GM23338 (cell line): ENCODE data around the gene BCL2. TPM values are rescaled to one million over a fixed set of nuclear protein-coding genes. Genes with fewer than 3 reads are reported as not detected.

Experiments used
- ATAC-seq: fragments of 200-7000 bp; cut with Tn5 transposase; 3 replicates; pipeline ENCODE4 v1.9.1; 2020
- DNase-seq: peaks from one replicate; pipeline ENCODE4 v3.0.0-alpha.2; 2015; ENCODE audit warnings: low spot score
- H2AFZ ChIP-seq: fragments of 200-600 bp; sonication (generic); 2 replicates; pipeline ENCODE4 v1.8.0; 2016; ENCODE audit warnings: antibody characterized with exemption, mild to moderate bottlenecking, moderate library complexity
- H3F3A ChIP-seq: fragments of 200-600 bp; sonication (generic); replicated peaks from 2 replicates; pipeline ENCODE4 v1.8.0; 2017; ENCODE audit warnings: antibody characterized with exemption, mixed run types, low read depth
- H3K27ac ChIP-seq: fragments of 200-600 bp; sonication (generic); 2 replicates; pipeline ENCODE4 v1.6.1; 2016; ENCODE audit warnings: low read depth
- H3K27me3 ChIP-seq: fragments of 200-600 bp; sonication (generic); 2 replicates; pipeline ENCODE4 v1.8.0; 2016; ENCODE audit warnings: mild to moderate bottlenecking, mixed run types, moderate library complexity; ENCODE audit not compliant: insufficient read depth
- H3K36me3 ChIP-seq: fragments of 200-600 bp; sonication (generic); 2 replicates; pipeline ENCODE4 v1.8.0; 2016; ENCODE audit warnings: mild to moderate bottlenecking; ENCODE audit not compliant: insufficient read depth
- H3K4me1 ChIP-seq: fragments of 200-600 bp; sonication (generic); 2 replicates; pipeline ENCODE4 v1.8.0; 2016; ENCODE audit warnings: mild to moderate bottlenecking, moderate library complexity; ENCODE audit not compliant: insufficient read depth
- H3K4me2 ChIP-seq: fragments of 200-600 bp; sonication (generic); 2 replicates; pipeline ENCODE4 v1.7.1; 2017; ENCODE audit warnings: mixed run types
- H3K4me3 ChIP-seq: fragments of 200-600 bp; sonication (generic); 2 replicates; pipeline ENCODE4 v1.6.1; 2016; ENCODE audit warnings: mixed run types
- H3K79me2 ChIP-seq: fragments of 200-600 bp; sonication (generic); replicated peaks from 2 replicates; pipeline ENCODE4 v1.8.0; 2017; ENCODE audit warnings: mild to moderate bottlenecking; ENCODE audit not compliant: insufficient read depth
- H3K9me2 ChIP-seq: fragments of 200-600 bp; sonication (generic); 2 replicates; pipeline ENCODE4 v1.8.0; 2017; ENCODE audit not compliant: insufficient read depth
- H4K20me1 ChIP-seq: fragments of 200-600 bp; sonication (generic); replicated peaks from 2 replicates; pipeline ENCODE4 v1.8.0; 2017; ENCODE audit warnings: mild to moderate bottlenecking; ENCODE audit not compliant: insufficient read depth
- H3K27ac Mint-ChIP-seq: 2 replicates; pipeline ENCODE4 v1.8.0; 2020; ENCODE audit warnings: inconsistent platforms, mild to moderate bottlenecking, moderate library complexity, mixed read lengths
- H3K27me3 Mint-ChIP-seq: 3 replicates; pipeline ENCODE4 v1.8.0; 2022; ENCODE audit warnings: low read depth, mild to moderate bottlenecking, moderate library complexity, mixed read lengths, inconsistent platforms; ENCODE audit not compliant: insufficient read depth, poor library complexity
- H3K36me3 Mint-ChIP-seq: 3 replicates; pipeline ENCODE4 v1.8.0; 2021; ENCODE audit warnings: low read depth, mild to moderate bottlenecking, inconsistent platforms, moderate library complexity, mixed read lengths
- H3K4me1 Mint-ChIP-seq: 3 replicates; pipeline ENCODE4 v1.8.0; 2020; ENCODE audit warnings: mild to moderate bottlenecking, inconsistent platforms, mixed read lengths
- H3K4me3 Mint-ChIP-seq: 3 replicates; pipeline ENCODE4 v1.8.0; 2021; ENCODE audit warnings: moderate library complexity, mild to moderate bottlenecking, inconsistent platforms, mixed read lengths
- H3K9me3 Mint-ChIP-seq: 3 replicates; pipeline ENCODE4 v1.8.0; 2020; ENCODE audit warnings: moderate library complexity, mild to moderate bottlenecking, inconsistent platforms, mixed read lengths
- CREB1 ChIP-seq: fragments of 250-450 bp; sonication (Bioruptor Pico); IDR thresholded peaks from 2 replicates; pipeline ENCODE4 v1.5.0; 2020; ENCODE audit warnings: low read depth, mild to moderate bottlenecking, moderate library complexity
- CTCF ChIP-seq, 2 experiments: fragments of 200-600 bp in 1 of 2; sonication (generic) in 1 of 2; conservative IDR thresholded peaks; 2 replicates each; pipeline versions ENCODE4 v1.5.1 to v1.6.1; 2016 to 2017; ENCODE audit warnings: antibody characterized with exemption in 2 of 2, low read depth in 2 of 2, mild to moderate bottlenecking in 2 of 2, moderate library complexity in 1 of 2
- EZH2 ChIP-seq: fragments of 200-600 bp; sonication (generic); IDR thresholded peaks from one replicate; pipeline ENCODE4 v1.8.0; 2017; ENCODE audit warnings: antibody characterized with exemption, mild to moderate bottlenecking, low read depth; ENCODE audit not compliant: unreplicated experiment
- EZH2phosphoT487 ChIP-seq: fragments of 200-600 bp; sonication (generic); IDR thresholded peaks from one replicate; pipeline ENCODE4 v1.8.1; 2018; ENCODE audit warnings: antibody characterized with exemption; ENCODE audit not compliant: unreplicated experiment
- JUNB ChIP-seq: IDR thresholded peaks from one replicate; pipeline ENCODE4 v1.6.1; 2016; ENCODE audit warnings: antibody characterized with exemption; ENCODE audit not compliant: unreplicated experiment
- NANOG ChIP-seq: IDR thresholded peaks from 2 replicates; pipeline ENCODE4 v1.6.1; 2016; ENCODE audit warnings: antibody characterized with exemption, borderline replicate concordance
- POLR2AphosphoS5 ChIP-seq: IDR thresholded peaks from 2 replicates; pipeline ENCODE4 v1.6.1; 2016; ENCODE audit warnings: antibody characterized with exemption, low read depth
- REST ChIP-seq: IDR thresholded peaks from one replicate; pipeline ENCODE4 v1.6.1; 2018; ENCODE audit warnings: antibody characterized with exemption; ENCODE audit not compliant: unreplicated experiment
- STAT1 ChIP-seq: IDR thresholded peaks from one replicate; pipeline ENCODE4 v1.6.1; 2016; ENCODE audit warnings: antibody characterized with exemption; ENCODE audit not compliant: unreplicated experiment
- ZNF114 ChIP-seq: fragments of 250-450 bp; sonication (Bioruptor Pico); IDR thresholded peaks from 2 replicates; pipeline ENCODE4 v1.5.0; 2020; ENCODE audit warnings: mild to moderate bottlenecking, moderate library complexity
- ZNF331 ChIP-seq: fragments of 250-450 bp; sonication (Bioruptor Pico); IDR thresholded peaks from 2 replicates; pipeline ENCODE4 v1.5.0; 2020; ENCODE audit warnings: low read depth, mild to moderate bottlenecking, moderate library complexity
- polyA plus RNA-seq: library from polyadenylated mRNA; unstranded; fragments of >200 nt; fragmentation: Nextera tagmentation; extraction: Ambion mirVana; gene quantifications from 2 replicates; pipeline ENCODE4 v1.2.1, GENCODE V29; 2016
- total RNA-seq: library from RNA; depleted of rRNA; stranded (reverse); fragments of >200 nt; shearing (Covaris generic); gene quantifications from 2 replicates; pipeline ENCODE4 v1.2.3, GENCODE V29; 2014
- TF ChIP-seq, protein P1 (sequence below): fragments of 250-450 bp; sonication (Bioruptor Pico); IDR thresholded peaks from 2 replicates; pipeline ENCODE4 v1.5.0; 2020; ENCODE audit warnings: mild to moderate bottlenecking, moderate library complexity
- TF ChIP-seq, protein P2 (sequence below): IDR thresholded peaks from 2 replicates; pipeline ENCODE4 v1.6.1; 2016; ENCODE audit warnings: antibody characterized with exemption

The BCL2 gene
- total and polyA plus RNA-seq, 2 experiments from 2014 or later = 1.2 to 4.0 TPM

DNA sequence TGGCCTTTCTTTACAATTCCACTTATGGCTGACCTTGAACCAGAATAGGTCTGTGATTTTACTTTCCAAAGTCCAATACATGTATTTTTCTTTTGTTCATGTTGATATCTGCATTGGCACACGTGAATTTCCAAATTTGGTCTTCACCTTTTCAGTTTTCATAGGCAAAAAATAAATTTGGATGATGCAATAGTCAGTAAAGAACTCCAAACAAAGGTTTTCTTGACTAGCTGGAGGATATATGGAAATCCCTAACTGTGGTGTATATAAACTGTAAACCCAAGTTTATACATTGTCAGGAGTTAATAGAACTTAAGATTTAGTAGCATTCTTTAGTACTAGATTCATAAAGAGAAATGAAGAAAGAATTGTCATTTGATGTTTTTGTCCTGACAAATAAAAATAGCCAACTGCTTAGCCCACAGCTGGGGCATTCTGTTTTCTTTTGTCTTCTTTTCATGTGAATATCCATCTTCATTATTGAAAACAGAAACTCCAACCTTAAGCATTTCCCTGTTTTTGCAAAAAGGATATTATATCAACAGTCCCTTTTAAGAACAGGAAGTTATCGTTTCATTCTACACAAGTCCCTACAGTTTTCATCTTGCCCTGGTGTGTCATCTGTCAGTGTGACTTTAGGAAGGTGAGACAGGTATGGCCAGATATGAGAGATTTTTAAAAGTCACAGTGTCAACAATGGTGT, 132.9 kb downstream of the BCL2 start:
- no peaks in the 10 kb centered on the region for H4K20me1 ChIP-seq
- no peak overlapping the region for H3K4me2 ChIP-seq
- H3K79me2 ChIP-seq = no peaks in the 10 kb centered on the region
- H3K27ac Mint-ChIP-seq = peak overlapping the region; percentile 7; the same call in 1 of the 2 replicates
- no peak overlapping the region for H3K4me3 Mint-ChIP-seq
- no peak overlapping the region for H3K4me3 ChIP-seq
- peaks cover 2% of the 10 kb centered on the region for H3K27me3 Mint-ChIP-seq
- DNase-seq (no peak), ATAC-seq (no peak)
- TF ChIP-seq NANOG (no peak), STAT1 (no peak), POLR2AphosphoS5 (no peak), REST (no peak), CREB1 (no peak), ZNF331 (CRISPR knock-in tag) (no peak), CTCF (conservative IDR thresholded peaks at IDR 0.05; ENCODE audit: low read depth in 2 of 2) (no peak), EZH2phosphoT487 (no peak), JUNB (no peak), EZH2 (no peak), ZNF114 (CRISPR knock-in tag) (no peak)
- TF ChIP-seq, protein P1, sequence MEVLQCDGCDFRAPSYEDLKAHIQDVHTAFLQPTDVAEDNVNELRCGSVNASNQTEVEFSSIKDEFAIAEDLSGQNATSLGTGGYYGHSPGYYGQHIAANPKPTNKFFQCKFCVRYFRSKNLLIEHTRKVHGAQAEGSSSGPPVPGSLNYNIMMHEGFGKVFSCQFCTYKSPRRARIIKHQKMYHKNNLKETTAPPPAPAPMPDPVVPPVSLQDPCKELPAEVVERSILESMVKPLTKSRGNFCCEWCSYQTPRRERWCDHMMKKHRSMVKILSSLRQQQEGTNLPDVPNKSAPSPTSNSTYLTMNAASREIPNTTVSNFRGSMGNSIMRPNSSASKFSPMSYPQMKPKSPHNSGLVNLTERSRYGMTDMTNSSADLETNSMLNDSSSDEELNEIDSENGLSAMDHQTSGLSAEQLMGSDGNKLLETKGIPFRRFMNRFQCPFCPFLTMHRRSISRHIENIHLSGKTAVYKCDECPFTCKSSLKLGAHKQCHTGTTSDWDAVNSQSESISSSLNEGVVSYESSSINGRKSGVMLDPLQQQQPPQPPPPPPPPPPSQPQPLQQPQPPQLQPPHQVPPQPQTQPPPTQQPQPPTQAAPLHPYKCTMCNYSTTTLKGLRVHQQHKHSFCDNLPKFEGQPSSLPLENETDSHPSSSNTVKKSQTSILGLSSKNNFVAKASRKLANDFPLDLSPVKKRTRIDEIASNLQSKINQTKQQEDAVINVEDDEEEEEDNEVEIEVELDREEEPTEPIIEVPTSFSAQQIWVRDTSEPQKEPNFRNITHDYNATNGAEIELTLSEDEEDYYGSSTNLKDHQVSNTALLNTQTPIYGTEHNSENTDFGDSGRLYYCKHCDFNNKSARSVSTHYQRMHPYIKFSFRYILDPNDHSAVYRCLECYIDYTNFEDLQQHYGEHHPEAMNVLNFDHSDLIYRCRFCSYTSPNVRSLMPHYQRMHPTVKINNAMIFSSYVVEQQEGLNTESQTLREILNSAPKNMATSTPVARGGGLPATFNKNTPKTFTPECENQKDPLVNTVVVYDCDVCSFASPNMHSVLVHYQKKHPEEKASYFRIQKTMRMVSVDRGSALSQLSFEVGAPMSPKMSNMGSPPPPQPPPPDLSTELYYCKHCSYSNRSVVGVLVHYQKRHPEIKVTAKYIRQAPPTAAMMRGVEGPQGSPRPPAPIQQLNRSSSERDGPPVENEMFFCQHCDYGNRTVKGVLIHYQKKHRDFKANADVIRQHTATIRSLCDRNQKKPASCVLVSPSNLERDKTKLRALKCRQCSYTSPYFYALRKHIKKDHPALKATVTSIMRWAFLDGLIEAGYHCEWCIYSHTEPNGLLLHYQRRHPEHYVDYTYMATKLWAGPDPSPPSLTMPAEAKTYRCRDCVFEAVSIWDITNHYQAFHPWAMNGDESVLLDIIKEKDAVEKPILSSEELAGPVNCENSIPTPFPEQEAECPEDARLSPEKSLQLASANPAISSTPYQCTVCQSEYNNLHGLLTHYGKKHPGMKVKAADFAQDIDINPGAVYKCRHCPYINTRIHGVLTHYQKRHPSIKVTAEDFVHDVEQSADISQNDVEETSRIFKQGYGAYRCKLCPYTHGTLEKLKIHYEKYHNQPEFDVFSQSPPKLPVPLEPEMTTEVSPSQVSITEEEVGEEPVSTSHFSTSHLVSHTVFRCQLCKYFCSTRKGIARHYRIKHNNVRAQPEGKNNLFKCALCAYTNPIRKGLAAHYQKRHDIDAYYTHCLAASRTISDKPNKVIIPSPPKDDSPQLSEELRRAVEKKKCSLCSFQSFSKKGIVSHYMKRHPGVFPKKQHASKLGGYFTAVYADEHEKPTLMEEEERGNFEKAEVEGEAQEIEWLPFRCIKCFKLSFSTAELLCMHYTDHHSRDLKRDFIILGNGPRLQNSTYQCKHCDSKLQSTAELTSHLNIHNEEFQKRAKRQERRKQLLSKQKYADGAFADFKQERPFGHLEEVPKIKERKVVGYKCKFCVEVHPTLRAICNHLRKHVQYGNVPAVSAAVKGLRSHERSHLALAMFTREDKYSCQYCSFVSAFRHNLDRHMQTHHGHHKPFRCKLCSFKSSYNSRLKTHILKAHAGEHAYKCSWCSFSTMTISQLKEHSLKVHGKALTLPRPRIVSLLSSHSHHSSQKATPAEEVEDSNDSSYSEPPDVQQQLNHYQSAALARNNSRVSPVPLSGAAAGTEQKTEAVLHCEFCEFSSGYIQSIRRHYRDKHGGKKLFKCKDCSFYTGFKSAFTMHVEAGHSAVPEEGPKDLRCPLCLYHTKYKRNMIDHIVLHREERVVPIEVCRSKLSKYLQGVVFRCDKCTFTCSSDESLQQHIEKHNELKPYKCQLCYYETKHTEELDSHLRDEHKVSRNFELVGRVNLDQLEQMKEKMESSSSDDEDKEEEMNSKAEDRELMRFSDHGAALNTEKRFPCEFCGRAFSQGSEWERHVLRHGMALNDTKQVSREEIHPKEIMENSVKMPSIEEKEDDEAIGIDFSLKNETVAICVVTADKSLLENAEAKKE (CRISPR knock-in tag) = no peak
- TF ChIP-seq, protein P2, sequence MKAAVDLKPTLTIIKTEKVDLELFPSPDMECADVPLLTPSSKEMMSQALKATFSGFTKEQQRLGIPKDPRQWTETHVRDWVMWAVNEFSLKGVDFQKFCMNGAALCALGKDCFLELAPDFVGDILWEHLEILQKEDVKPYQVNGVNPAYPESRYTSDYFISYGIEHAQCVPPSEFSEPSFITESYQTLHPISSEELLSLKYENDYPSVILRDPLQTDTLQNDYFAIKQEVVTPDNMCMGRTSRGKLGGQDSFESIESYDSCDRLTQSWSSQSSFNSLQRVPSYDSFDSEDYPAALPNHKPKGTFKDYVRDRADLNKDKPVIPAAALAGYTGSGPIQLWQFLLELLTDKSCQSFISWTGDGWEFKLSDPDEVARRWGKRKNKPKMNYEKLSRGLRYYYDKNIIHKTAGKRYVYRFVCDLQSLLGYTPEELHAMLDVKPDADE = no peak
- H3K27me3 ChIP-seq = no peaks in the 10 kb centered on the region
- no peaks in the 10 kb centered on the region for H3K4me1 ChIP-seq
- peaks cover 8% of the 10 kb centered on the region; the same call in 2 of the 3 replicates for H3K4me1 Mint-ChIP-seq
- H3K36me3 ChIP-seq = no peaks in the 10 kb centered on the region
- H3K36me3 Mint-ChIP-seq = no peaks in the 10 kb centered on the region
- H3F3A ChIP-seq = no peaks in the 10 kb centered on the region
- no peak overlapping the region for H2AFZ ChIP-seq
- H3K9me2 ChIP-seq = no peaks in the 10 kb centered on the region
- H3K27ac ChIP-seq = no peak overlapping the region
- H3K9me3 Mint-ChIP-seq = no peaks in the 10 kb centered on the region
